Loucy (cell line): ENCODE measurements around the gene KRT77.

Experiments
- H2AFZ ChIP-seq: fragments of 200-600 bp; sonication (generic); 2 replicates; pipeline ENCODE4 v1.6.0; 2016; ENCODE audit warnings: antibody characterized with exemption, mild to moderate bottlenecking, low read length, moderate library complexity
- H3F3A ChIP-seq: fragments of 200-600 bp; 2 replicates; pipeline ENCODE4 v1.6.0; 2016; ENCODE audit warnings: antibody characterized with exemption, low read depth, mild to moderate bottlenecking
- H3K27me3 ChIP-seq: fragments of 200-600 bp; sonication (generic); 2 replicates; pipeline ENCODE4 v1.6.1; 2014; ENCODE audit warnings: low read length, mild to moderate bottlenecking; ENCODE audit not compliant: insufficient read depth, poor library complexity, severe bottlenecking
- H3K36me3 ChIP-seq: fragments of 200-600 bp; sonication (generic); 2 replicates; pipeline ENCODE4 v1.6.1; 2016; ENCODE audit warnings: low read length; ENCODE audit not compliant: insufficient read depth
- H3K4me1 ChIP-seq: fragments of 200-600 bp; sonication (generic); 2 replicates; pipeline ENCODE4 v1.5.1; 2014; ENCODE audit warnings: low read length, mild to moderate bottlenecking; ENCODE audit not compliant: insufficient read depth, poor library complexity, severe bottlenecking
- H3K4me2 ChIP-seq: fragments of 200-600 bp; sonication (generic); 2 replicates; pipeline ENCODE4 v1.6.0; 2014; ENCODE audit warnings: antibody characterized with exemption, low read length, low read depth, mild to moderate bottlenecking; ENCODE audit not compliant: poor library complexity, severe bottlenecking
- H3K4me3 ChIP-seq: fragments of 200-600 bp; sonication (generic); 2 replicates; pipeline ENCODE4 v1.5.1; 2014; ENCODE audit warnings: low read length, mild to moderate bottlenecking, mixed read lengths; ENCODE audit not compliant: poor library complexity, severe bottlenecking
- H3K79me2 ChIP-seq: fragments of 200-600 bp; sonication (generic); 2 replicates; pipeline ENCODE4 v1.6.1; 2014; ENCODE audit warnings: low read length; ENCODE audit not compliant: insufficient read depth
- H3K9ac ChIP-seq: fragments of 200-600 bp; sonication (generic); 2 replicates; pipeline ENCODE4 v1.6.0; 2014; ENCODE audit warnings: mild to moderate bottlenecking, low read depth, low read length, moderate library complexity; ENCODE audit not compliant: poor library complexity, severe bottlenecking
- H3K9me2 ChIP-seq: fragments of 200-600 bp; sonication (generic); replicated peaks from 2 replicates; pipeline ENCODE4 v1.6.1; 2016; ENCODE audit warnings: low read depth, low read length, mixed read lengths
- H3K9me3 ChIP-seq: fragments of 200-600 bp; sonication (generic); 2 replicates; pipeline ENCODE4 v1.6.1; 2014; ENCODE audit warnings: mild to moderate bottlenecking, antibody characterized with exemption, low read length, low read depth; ENCODE audit not compliant: insufficient read depth
- H4K20me1 ChIP-seq: fragments of 200-600 bp; sonication (generic); 2 replicates; pipeline ENCODE4 v1.6.0; 2014; ENCODE audit warnings: antibody characterized with exemption, low read length, mild to moderate bottlenecking; ENCODE audit not compliant: insufficient read depth, poor library complexity, severe bottlenecking
- EZH2phosphoT487 ChIP-seq: fragments of 200-600 bp; IDR thresholded peaks from 2 replicates; pipeline ENCODE4 v1.6.1; 2018; ENCODE audit warnings: antibody characterized with exemption, mild to moderate bottlenecking, moderate library complexity, borderline replicate concordance
- TF ChIP-seq, protein P1 (sequence below): fragments of 200-600 bp; sonication (generic); conservative IDR thresholded peaks from 2 replicates; pipeline ENCODE4 v1.5.1; 2014; ENCODE audit warnings: mild to moderate bottlenecking, antibody characterized with exemption, low read length

The KRT77 gene

DNA sequence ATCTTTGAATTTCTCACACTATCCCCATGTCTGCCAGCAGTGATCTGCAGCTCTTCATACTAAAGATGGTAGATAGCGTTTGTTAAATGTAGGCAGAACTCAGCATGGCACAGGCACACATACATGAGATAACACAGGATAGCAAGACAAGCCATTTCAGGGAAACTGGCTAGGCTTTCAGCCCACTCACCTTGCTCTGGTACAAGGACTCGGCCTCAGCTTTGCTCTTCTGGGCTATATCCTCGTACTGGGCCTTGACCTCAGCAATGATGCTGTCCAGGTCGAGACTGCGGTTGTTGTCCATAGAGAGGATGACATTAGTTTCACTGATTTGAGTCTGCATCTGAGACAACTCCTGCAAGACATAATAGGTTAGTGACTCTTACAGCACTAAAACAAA is 26.2 kb downstream of the KRT77 start:
- Histone ChIP-seq H3K9ac (peak overlapping the region; percentile 18), H4K20me1 (no peaks in the 10 kb centered on the region), H3K4me3 (peak overlapping the region; percentile 21), H3K79me2 (no peaks in the 10 kb centered on the region), H3F3A (no peaks in the 10 kb centered on the region), H3K4me1 (peaks cover 43% of the 10 kb centered on the region), H3K36me3 (no peaks in the 10 kb centered on the region), H3K4me2 (peak overlapping the region; percentile 38), H3K9me3 (no peaks in the 10 kb centered on the region), H3K27me3 (no peaks in the 10 kb centered on the region), H2AFZ (no peak overlapping the region), H3K9me2 (no peaks in the 10 kb centered on the region)
- TF ChIP-seq, protein P1, sequence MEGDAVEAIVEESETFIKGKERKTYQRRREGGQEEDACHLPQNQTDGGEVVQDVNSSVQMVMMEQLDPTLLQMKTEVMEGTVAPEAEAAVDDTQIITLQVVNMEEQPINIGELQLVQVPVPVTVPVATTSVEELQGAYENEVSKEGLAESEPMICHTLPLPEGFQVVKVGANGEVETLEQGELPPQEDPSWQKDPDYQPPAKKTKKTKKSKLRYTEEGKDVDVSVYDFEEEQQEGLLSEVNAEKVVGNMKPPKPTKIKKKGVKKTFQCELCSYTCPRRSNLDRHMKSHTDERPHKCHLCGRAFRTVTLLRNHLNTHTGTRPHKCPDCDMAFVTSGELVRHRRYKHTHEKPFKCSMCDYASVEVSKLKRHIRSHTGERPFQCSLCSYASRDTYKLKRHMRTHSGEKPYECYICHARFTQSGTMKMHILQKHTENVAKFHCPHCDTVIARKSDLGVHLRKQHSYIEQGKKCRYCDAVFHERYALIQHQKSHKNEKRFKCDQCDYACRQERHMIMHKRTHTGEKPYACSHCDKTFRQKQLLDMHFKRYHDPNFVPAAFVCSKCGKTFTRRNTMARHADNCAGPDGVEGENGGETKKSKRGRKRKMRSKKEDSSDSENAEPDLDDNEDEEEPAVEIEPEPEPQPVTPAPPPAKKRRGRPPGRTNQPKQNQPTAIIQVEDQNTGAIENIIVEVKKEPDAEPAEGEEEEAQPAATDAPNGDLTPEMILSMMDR = no peak
- no peak for TF ChIP-seq EZH2phosphoT487

DNA sequence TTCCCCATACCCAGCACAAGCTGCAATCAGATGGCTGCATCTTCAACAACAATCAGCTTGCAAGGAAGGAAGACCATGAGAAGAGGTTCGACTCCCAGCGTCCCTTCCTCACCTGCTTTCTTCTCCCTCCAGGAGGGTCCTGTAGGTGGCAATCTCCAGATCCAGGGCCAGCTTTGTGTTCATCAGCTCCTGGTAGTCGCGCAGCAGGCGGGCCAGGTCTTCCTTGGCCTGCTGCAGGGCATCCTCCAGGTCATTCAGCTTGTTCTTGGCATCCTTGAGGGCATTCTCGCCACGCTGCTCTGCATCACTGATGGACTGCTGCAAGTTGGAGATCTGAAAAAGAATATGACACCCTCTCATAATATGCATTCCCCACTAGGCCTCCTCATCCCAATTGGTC is 27.2 kb downstream of the KRT77 start:
- no peak for TF ChIP-seq EZH2phosphoT487
- TF ChIP-seq, protein P1 = no peak
- no peak overlapping the region for H2AFZ ChIP-seq

DNA sequence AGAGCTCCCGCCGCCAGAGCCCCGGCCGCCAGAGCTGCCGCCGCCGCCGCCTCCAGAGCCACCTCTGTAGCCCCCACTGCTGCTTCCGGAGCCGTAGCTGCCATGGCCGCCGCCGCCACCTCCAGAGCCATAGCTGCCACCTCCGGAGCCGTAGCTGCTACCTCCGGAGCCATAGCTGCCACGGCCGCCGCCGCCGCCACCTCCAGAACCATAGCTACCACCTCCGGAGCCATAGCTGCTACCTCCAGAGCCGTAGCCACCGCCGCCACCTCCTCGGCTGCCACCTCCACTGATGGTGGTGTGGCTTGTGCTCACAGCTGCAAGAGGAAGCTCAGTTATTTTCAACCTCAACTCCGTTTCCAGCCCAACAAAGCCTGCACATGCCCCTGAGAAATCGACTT is 28.0 kb downstream of the KRT77 start:
- Histone ChIP-seq H3F3A (no peaks in the 10 kb centered on the region), H3K4me1 (peaks cover 26% of the 10 kb centered on the region), H2AFZ (no peak overlapping the region), H3K27me3 (no peaks in the 10 kb centered on the region), H3K9ac (no peak overlapping the region), H3K36me3 (no peaks in the 10 kb centered on the region), H4K20me1 (no peaks in the 10 kb centered on the region), H3K4me2 (no peak overlapping the region), H3K9me2 (no peaks in the 10 kb centered on the region), H3K79me2 (no peaks in the 10 kb centered on the region), H3K9me3 (no peaks in the 10 kb centered on the region), H3K4me3 (no peak overlapping the region)
- no peak for TF ChIP-seq EZH2phosphoT487
- TF ChIP-seq, protein P1 = no peak

More for the DNA sequence above, 27.2 kb downstream of the KRT77 start:
- Histone ChIP-seq H3K4me3 (no peak overlapping the region), H3K9me3 (no peaks in the 10 kb centered on the region), H3K36me3 (no peaks in the 10 kb centered on the region), H3K79me2 (no peaks in the 10 kb centered on the region), H3F3A (no peaks in the 10 kb centered on the region), H4K20me1 (no peaks in the 10 kb centered on the region), H3K4me2 (no peak overlapping the region), H3K9ac (no peak overlapping the region), H3K27me3 (no peaks in the 10 kb centered on the region), H3K4me1 (peaks cover 35% of the 10 kb centered on the region), H3K9me2 (no peaks in the 10 kb centered on the region)
